Endothelial cell of umbilical vein (primary cell): ENCODE results near the gene NKAP. TPM values are rescaled to one million over a fixed set of nuclear protein-coding genes. Genes with fewer than 3 reads are reported as not detected.

Source experiments
- BruUV-seq: library from RNA; stranded (reverse); fragments of 400-500 nt; replicated peaks from 2 replicates; lab custom pipeline; 2021; lab: Mats Ljungman, UMichigan
- CTCF ChIA-PET: fragments of 300-600, 350-600 bp; sonication (Branson Sonifier 250); formaldehyde crosslinking; loops from one replicate; lab custom pipeline; 2021; ENCODE audit warnings: antibody characterized with exemption, inconsistent platforms; lab: Charles Lee
- POLR2A ChIA-PET: fragments of 300-600, 350-600 bp; sonication (Branson Sonifier 250); formaldehyde crosslinking; loops from one replicate; lab custom pipeline; 2021; ENCODE audit warnings: antibody characterized with exemption, inconsistent platforms; lab: Charles Lee
- DNase-seq: peaks from one replicate; pipeline ENCODE4 v3.0.0-alpha.2; 2011; ENCODE audit warnings: low read depth, low spot score
- FAIRE-seq: peaks from 2 replicates; lab custom pipeline; 2011; peaks lifted over from hg19 to GRCh38; lab: Jason Lieb, UNC
- H2AFZ ChIP-seq: 2 replicates; pipeline ENCODE4 v1.6.0; 2012; ENCODE audit warnings: low read depth, low read length, control low read depth, inconsistent platforms
- H3K27ac ChIP-seq: 2 replicates; pipeline ENCODE4 v1.5.1; 2011; ENCODE audit warnings: low read depth, mild to moderate bottlenecking, control low read depth, low read length, moderate library complexity; ENCODE audit not compliant: insufficient read depth
- H3K27me3 ChIP-seq, 2 experiments: 2 replicates each; pipeline versions ENCODE4 v1.6.0 to v1.6.1; 2011; ENCODE audit warnings: low read length in 2 of 2, mixed read lengths in 1 of 2; ENCODE audit not compliant: control insufficient read depth in 2 of 2, insufficient read depth in 2 of 2
- H3K36me3 ChIP-seq, 2 experiments: 2 replicates in 1 of 2; 3 replicates in 1 of 2; pipeline ENCODE4 v1.5.1; 2011; ENCODE audit warnings: low read length in 2 of 2, mild to moderate bottlenecking in 1 of 2, moderate library complexity in 1 of 2; ENCODE audit not compliant: control insufficient read depth in 2 of 2, insufficient read depth in 2 of 2; ENCODE audit errors: extremely low read depth in 1 of 2
- H3K4me1 ChIP-seq: 3 replicates; pipeline ENCODE4 v1.5.1; 2011; ENCODE audit warnings: mild to moderate bottlenecking, low read length; ENCODE audit not compliant: control insufficient read depth, insufficient read depth; ENCODE audit errors: extremely low read depth
- H3K4me2 ChIP-seq: 2 replicates; pipeline ENCODE4 v1.6.1; 2011; ENCODE audit warnings: low read length, control low read depth, mixed read lengths; ENCODE audit not compliant: insufficient read depth
- H3K4me3 ChIP-seq, 3 experiments: fragments of 200-600 bp in 1 of 3; sonication (generic), shearing (Covaris generic) in 1 of 3; replicated peaks in 1 of 3; 2 replicates each; pipeline ENCODE4 v1.5.1; 2011 to 2016; ENCODE audit warnings: control low read depth in 3 of 3, low read length in 3 of 3, mild to moderate bottlenecking in 2 of 3, inconsistent platforms in 1 of 3, low read depth in 1 of 3, moderate library complexity in 1 of 3; ENCODE audit not compliant: insufficient read depth in 1 of 3
- H3K79me2 ChIP-seq: 2 replicates; pipeline ENCODE4 v1.6.0; 2012; ENCODE audit warnings: low read length, inconsistent platforms; ENCODE audit not compliant: control insufficient read depth, insufficient read depth
- H3K9ac ChIP-seq: replicated peaks from 2 replicates; pipeline ENCODE3; 2011; ENCODE audit warnings: low read length, control low read depth; ENCODE audit not compliant: insufficient read depth; ENCODE audit errors: extremely low read depth
- H3K9me1 ChIP-seq: replicated peaks from 3 replicates; pipeline ENCODE4 v1.6.0; 2011; ENCODE audit warnings: mild to moderate bottlenecking, low read length; ENCODE audit not compliant: control insufficient read depth, insufficient read depth; ENCODE audit errors: extremely low read depth
- H3K9me3 ChIP-seq: replicated peaks from 2 replicates; pipeline ENCODE4 v1.5.1; 2012; ENCODE audit warnings: low read length, inconsistent platforms; ENCODE audit not compliant: control insufficient read depth, insufficient read depth
- H4K20me1 ChIP-seq: replicated peaks from 2 replicates; pipeline ENCODE3; 2011; ENCODE audit warnings: mild to moderate bottlenecking, low read length; ENCODE audit not compliant: control insufficient read depth, insufficient read depth; ENCODE audit errors: extremely low read depth
- EZH2 ChIP-seq: IDR thresholded peaks from 2 replicates; pipeline ENCODE4 v1.6.1; 2012; ENCODE audit warnings: borderline replicate concordance, low read depth, mild to moderate bottlenecking, moderate library complexity, low read length, inconsistent platforms; ENCODE audit not compliant: severe bottlenecking
- FOS ChIP-seq: IDR thresholded peaks from 2 replicates; pipeline ENCODE4 v1.6.1; 2011; ENCODE audit warnings: mild to moderate bottlenecking, low read length, moderate library complexity, borderline replicate concordance; ENCODE audit not compliant: insufficient read depth
- GATA2 ChIP-seq: IDR thresholded peaks from 2 replicates; pipeline ENCODE4 v1.7.0; 2011; ENCODE audit warnings: low read depth, mild to moderate bottlenecking, moderate library complexity, mixed read lengths, low read length; ENCODE audit not compliant: insufficient read length, insufficient read depth
- JUN ChIP-seq: IDR thresholded peaks from 2 replicates; pipeline ENCODE4 v1.6.1; 2011; ENCODE audit warnings: borderline replicate concordance, low read depth; ENCODE audit not compliant: insufficient read length, insufficient read depth
- MYC ChIP-seq: IDR thresholded peaks from one replicate; pipeline ENCODE4 v1.6.1; 2011; ENCODE audit warnings: mild to moderate bottlenecking, low read depth, low read length
- POLR2A ChIP-seq: IDR thresholded peaks from 2 replicates; pipeline ENCODE4 v1.6.1; 2012; ENCODE audit warnings: low read depth, mild to moderate bottlenecking, control low read depth, low read length
- POLR2AphosphoS5 ChIP-seq: IDR thresholded peaks from 2 replicates; pipeline ENCODE4 v1.6.1; 2012; ENCODE audit warnings: low read depth, mild to moderate bottlenecking, control low read depth, low read length, moderate library complexity; ENCODE audit not compliant: insufficient read depth
- dilution Hi-C: fragments of 300-500 bp; cut with MboI; formaldehyde crosslinking; loops from one replicate; pipeline ENCODE4 v1.15.0; 2019; ENCODE audit warnings: low sequenced_read_pairs; ENCODE audit not compliant: extremely low pct_ligation_motif_present
- intact Hi-C: fragments of 100-400 bp; cut with micrococcal nuclease; formaldehyde crosslinking; loops from one replicate; pipeline ENCODE4 v1.10.0; 2022
- polyA plus RNA-seq, 4 experiments: library from polyadenylated mRNA; depleted of rRNA in 3 of 4; stranded (reverse) in 3 of 4; unstranded in 1 of 4; fragments of >200 nt; gene quantifications; 2 replicates each; pipeline versions ENCODE4 v1.2.1 to v1.2.3, GENCODE V29; 2011 to 2012; ENCODE audit warnings: missing spikeins in 1 of 4
- total RNA-seq: library from RNA; stranded (reverse); gene quantifications from 2 replicates; pipeline ENCODE4 v1.2.3, GENCODE V29; 2021
- TF ChIP-seq, protein P1 (sequence below): IDR thresholded peaks from 2 replicates; pipeline ENCODE4 v1.6.1; 2011; ENCODE audit not compliant: insufficient read depth, insufficient read length
- TF ChIP-seq, protein P2 (sequence below), 2 donors: IDR thresholded peaks; 1 replicate in 1 of 2; 2 replicates in 1 of 2; pipeline ENCODE4 v1.5.1; 2011; ENCODE audit warnings: low read length in 2 of 2, mild to moderate bottlenecking in 2 of 2, moderate library complexity in 2 of 2, control low read depth in 1 of 2, inconsistent platforms in 1 of 2, low read depth in 1 of 2; ENCODE audit not compliant: insufficient read depth in 1 of 2; ENCODE audit errors: extremely low read depth in 1 of 2

The NKAP gene
- total and polyA plus RNA-seq, 2 donors (not counting 3 experiments of a cell fraction or from before 2014, with no cell fraction given), result 2.2 to 8.0 TPM

DNA sequence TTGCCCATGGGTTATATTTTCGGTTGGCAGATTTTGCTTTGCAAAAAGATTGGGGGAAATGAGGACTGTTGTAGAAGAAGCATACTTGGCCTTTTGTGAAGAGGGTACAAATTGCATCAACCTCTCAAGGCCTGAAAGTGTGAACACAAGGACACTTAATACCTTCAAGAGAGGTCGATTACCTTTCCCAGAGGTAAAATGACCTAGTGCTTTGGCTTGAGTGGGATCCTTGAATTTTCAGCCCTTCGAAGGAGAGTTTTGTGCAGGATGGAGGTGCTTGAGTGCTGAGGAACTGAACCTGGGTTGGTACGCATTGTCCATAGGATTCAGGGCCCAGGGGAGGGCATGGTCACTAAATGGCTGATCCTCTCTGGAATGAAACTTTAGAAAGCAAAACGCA is 27.6 kb upstream of the NKAP start:
- TF ChIP-seq FOS, result no peak
- TF ChIP-seq, protein P1, sequence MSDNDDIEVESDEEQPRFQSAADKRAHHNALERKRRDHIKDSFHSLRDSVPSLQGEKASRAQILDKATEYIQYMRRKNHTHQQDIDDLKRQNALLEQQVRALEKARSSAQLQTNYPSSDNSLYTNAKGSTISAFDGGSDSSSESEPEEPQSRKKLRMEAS, result no peak
- TF ChIP-seq POLR2AphosphoS5, result no peak
- no peak for TF ChIP-seq GATA2
- TF ChIP-seq, protein P2, sequence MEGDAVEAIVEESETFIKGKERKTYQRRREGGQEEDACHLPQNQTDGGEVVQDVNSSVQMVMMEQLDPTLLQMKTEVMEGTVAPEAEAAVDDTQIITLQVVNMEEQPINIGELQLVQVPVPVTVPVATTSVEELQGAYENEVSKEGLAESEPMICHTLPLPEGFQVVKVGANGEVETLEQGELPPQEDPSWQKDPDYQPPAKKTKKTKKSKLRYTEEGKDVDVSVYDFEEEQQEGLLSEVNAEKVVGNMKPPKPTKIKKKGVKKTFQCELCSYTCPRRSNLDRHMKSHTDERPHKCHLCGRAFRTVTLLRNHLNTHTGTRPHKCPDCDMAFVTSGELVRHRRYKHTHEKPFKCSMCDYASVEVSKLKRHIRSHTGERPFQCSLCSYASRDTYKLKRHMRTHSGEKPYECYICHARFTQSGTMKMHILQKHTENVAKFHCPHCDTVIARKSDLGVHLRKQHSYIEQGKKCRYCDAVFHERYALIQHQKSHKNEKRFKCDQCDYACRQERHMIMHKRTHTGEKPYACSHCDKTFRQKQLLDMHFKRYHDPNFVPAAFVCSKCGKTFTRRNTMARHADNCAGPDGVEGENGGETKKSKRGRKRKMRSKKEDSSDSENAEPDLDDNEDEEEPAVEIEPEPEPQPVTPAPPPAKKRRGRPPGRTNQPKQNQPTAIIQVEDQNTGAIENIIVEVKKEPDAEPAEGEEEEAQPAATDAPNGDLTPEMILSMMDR (IDR thresholded peaks at IDR 0.05; ENCODE audit: extremely low read depth in 1 of 2, insufficient read depth in 1 of 2, low read depth in 1 of 2, low read length in 2 of 2), result no peak
- no peak for TF ChIP-seq POLR2A
- TF ChIP-seq JUN, result no peak
- no peak for TF ChIP-seq EZH2
- no peak for TF ChIP-seq MYC
- no peaks in the 10 kb centered on the region for H3K36me3 ChIP-seq
- FAIRE-seq (no peak), DNase-seq (no peak)
- ChIA-PET CTCF (no interaction called here), POLR2A (no interaction called here)
- no peaks in the 10 kb centered on the region for H4K20me1 ChIP-seq
- no peaks in the 10 kb centered on the region for H3K9me3 ChIP-seq
- no peak overlapping the region for H3K4me2 ChIP-seq
- H2AFZ ChIP-seq, result no peak overlapping the region
- H3K27ac ChIP-seq, result no peak overlapping the region
- no TSS peak for BruUV-seq
- no peak overlapping the region for H3K4me3 ChIP-seq
- no peaks in the 10 kb centered on the region for H3K9me1 ChIP-seq
- H3K4me1 ChIP-seq, result no peaks in the 10 kb centered on the region
- dilution Hi-C loops, result no loop called here
- no peak overlapping the region for H3K9ac ChIP-seq
- no peaks in the 10 kb centered on the region for H3K27me3 ChIP-seq
- intact Hi-C loops, result no loop called here
- H3K79me2 ChIP-seq, result no peaks in the 10 kb centered on the region
